Fibroblast of skin of right quadriceps (primary cell): ENCODE data around the gene EFNA3.
A peak's percentile ranks its signal among the peaks of the same experiment; 100 is the strongest.

Source experiments
- DNase-seq: peaks from one replicate; pipeline ENCODE4 v3.0.0-alpha.2; 2013

EFNA3 gene, protein sequence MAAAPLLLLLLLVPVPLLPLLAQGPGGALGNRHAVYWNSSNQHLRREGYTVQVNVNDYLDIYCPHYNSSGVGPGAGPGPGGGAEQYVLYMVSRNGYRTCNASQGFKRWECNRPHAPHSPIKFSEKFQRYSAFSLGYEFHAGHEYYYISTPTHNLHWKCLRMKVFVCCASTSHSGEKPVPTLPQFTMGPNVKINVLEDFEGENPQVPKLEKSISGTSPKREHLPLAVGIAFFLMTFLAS

DNA sequence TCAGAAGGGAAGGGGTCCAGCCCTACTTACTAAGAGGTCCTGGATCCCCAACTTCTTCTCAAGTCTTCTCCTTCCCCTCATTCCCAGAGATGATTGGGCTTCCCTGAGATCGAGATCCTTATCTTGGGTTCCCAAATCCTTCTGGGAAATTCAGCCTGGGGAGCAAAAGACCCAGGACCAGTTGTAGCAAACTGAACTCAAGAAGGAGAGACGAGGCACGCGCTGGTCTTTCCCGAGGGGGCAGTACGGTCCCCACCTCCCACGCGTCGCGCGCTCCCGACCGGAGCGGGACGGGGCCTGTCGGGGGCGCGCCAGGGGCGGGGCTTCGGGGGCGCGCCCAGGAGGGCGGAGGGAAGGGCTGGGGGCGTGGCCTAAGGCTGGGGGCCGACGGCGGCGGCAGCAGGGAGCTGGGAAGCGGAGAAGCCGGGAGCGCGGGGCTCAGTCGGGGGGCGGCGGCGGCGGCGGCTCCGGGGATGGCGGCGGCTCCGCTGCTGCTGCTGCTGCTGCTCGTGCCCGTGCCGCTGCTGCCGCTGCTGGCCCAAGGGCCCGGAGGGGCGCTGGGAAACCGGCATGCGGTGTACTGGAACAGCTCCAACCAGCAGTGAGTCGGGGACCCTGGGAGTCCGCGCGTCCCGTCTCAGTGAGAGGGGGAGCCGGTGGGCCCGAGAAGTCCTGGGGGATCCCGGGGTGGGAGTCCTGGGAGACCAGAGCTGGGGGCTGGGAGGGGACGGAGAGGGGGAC lies at the start of gene EFNA3:
Gene EFNA3, plus strand, starts transcription at position 369 of the 741 bp plus-strand sequence. Its CDS starts 105 bp downstream, at position 474.
- DNase-seq = peak; percentile 40

DNA sequence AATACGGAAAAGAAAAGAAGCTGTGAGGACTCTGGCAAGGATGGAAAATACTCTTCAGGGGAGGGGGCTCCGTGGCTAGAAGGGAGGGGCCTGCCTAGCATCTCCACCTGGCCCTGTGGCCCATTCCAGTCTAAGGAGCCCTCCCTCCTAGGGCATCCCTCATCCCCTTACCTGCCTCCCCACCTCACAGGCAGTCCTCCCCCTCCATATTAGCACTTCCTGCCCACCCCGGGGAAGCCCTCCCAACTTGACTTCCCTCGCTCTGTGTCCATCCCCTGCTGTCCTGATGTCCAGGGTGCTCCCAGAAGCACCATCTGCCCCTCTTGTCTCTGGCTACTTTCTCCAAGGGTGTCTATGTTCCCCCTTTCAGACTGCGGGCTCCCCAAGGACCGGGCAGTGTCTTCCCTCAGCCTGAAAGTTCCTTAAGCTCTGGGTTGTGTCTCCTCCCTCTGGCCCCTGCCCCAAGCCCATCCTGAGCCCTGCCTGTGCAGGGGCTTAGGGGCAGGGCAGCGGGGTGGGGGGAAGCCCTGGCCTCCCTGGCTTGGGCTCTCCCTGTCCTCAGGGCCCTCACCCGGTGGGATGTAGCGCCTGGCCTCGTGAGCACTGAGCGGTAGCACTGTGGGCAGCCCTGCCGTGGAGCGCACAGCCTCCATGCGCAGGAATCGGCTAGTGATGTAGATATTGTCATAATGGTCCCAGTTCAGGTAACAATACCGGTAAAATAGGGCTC lies 49.0 kb upstream of the EFNA3 start:
- no peak for DNase-seq

- DNase-seq = no peak
Measured at GRCh38 chr1:155030243-155030795, 48.3 kb upstream of the EFNA3 start.

GRCh38 chr1:155030899-155031298 lies 47.7 kb upstream of the EFNA3 start:
- no peak for DNase-seq

- DNase-seq = no peak
Measured at GRCh38 chr1:155032886-155033285, 45.8 kb upstream of the EFNA3 start.

DNA sequence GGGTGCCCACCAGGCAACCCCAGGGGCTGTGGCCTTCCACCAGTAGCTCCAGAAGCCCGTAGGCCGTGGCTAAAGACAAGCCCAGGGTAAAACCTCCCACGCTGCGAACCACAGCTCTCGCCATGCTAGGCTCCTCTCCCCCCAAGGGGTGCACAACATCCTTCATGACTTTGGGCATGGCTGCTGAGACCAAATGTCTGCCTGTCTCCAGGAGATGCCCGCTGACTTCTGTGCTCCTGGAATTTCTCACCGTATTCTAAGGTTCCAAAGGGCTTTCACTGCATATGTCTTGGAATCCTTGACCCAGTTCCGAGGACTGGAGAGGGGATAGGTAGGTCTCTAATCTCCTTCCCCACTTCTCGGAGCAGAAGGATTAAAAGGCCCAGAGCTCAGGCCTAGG lies 45.1 kb upstream of the EFNA3 start, which contains the start of the genes DCST1 and DCST2:
Gene DCST1, plus strand, starts transcription at position 301 of the 400 bp plus-strand sequence. CDS start 213 bp downstream, outside the sequence.
Gene DCST2, minus strand, starts transcription at position 258 of the 400 bp plus-strand sequence. Its CDS starts 80 bp downstream, at position 178.
- no peak for DNase-seq

GRCh38 chr1:155034318-155035208 lies 44.1 kb upstream of the EFNA3 start:
- no peak for DNase-seq

- no peak for DNase-seq
Measured at GRCh38 chr1:155035936-155036335, 42.7 kb upstream of the EFNA3 start.

GRCh38 chr1:155037043-155037442 lies 41.6 kb upstream of the EFNA3 start:
- DNase-seq = no peak

- DNase-seq = no peak
Measured at GRCh38 chr1:155037851-155038441, 40.7 kb upstream of the EFNA3 start.

- DNase-seq = no peak
Measured at GRCh38 chr1:155038602-155039307, 39.9 kb upstream of the EFNA3 start.

- DNase-seq = no peak
Measured at GRCh38 chr1:155039308-155039669, 39.3 kb upstream of the EFNA3 start.

- no peak for DNase-seq
Measured at GRCh38 chr1:155040358-155041093, 38.1 kb upstream of the EFNA3 start.

GRCh38 chr1:155042789-155043188 lies 35.8 kb upstream of the EFNA3 start:
- no peak for DNase-seq

- no peak for DNase-seq
Measured at GRCh38 chr1:155043301-155043702, 35.3 kb upstream of the EFNA3 start.

- DNase-seq = no peak
Measured at GRCh38 chr1:155043793-155044192, 34.8 kb upstream of the EFNA3 start.

DNA sequence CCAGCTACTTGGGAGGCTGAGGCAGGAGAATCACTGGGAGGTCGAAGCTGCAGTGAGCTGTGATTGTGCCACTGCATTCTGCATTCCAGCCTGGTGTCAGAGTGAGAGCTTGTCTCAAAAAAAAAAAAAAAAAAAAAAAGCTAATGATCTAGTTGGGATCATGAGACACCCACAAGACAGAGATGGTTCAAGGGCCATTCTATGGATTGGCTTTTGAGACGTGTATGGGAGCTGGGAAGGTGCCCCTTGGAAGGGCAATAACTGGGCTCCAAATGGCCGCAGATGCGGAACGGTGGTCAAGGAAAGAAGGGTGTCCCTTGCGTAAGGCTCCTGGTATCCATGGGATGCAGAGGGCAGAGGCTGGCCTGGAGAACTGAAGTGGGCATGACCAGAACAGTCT lies 34.3 kb upstream of the EFNA3 start:
- DNase-seq = no peak

- DNase-seq = peak; percentile 51
Measured at GRCh38 chr1:155044812-155045657, 33.6 kb upstream of the EFNA3 start.
